AG08395 (cell line): Measurements from ENCODE around the gene BNC2.

Experiments used
- DNase-seq: peaks from one replicate; pipeline ENCODE4 v3.0.0; 2012; ENCODE audit warnings: mixed read lengths, low spot score

Gene BNC2

GRCh38 chr9:16627967-16628366 is 242.5 kb downstream of the BNC2 start:
- peak; percentile 92 for DNase-seq

DNA sequence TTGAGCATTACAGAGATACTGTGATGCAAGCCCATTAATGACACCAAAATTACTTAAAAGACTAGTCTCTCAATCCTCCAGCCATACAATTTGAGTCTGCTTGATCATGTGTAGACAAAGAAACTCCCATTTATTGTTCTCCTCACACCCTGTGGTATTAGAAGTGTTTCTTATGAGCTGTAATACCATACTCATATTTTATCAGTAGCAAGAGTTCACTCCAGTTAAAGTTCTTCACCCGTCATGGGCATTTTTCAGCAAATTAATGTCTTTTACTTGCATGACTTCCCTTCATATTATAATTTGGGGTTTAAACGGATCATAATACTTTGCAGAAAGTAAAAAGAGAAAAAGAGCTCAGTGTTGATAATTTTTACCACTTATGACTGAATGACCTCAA is 242.9 kb downstream of the BNC2 start:
- no peak for DNase-seq

- DNase-seq: peak; percentile 73
These were observed 243.8 kb downstream of the BNC2 start for GRCh38 chr9:16626577-16627130.

DNA sequence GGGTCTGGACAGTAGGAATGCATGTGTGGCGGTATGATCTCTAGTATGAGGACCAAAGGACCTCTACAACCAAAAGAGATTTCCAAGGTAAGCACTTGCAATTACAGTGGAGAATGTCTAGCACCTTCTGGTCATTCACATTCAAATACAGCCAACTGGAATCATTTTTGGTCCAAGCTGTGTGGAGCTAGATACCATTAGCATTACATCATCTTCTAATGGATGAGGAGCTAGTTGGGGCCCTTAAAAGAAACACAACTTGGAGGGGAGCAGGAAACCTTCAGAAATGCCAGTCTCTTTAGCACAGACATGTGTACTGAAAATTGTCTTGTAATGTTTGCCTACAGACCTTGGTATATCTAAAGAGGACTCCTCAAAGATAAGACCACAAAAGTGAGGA is 244.7 kb downstream of the BNC2 start:
- DNase-seq: no peak

DNA sequence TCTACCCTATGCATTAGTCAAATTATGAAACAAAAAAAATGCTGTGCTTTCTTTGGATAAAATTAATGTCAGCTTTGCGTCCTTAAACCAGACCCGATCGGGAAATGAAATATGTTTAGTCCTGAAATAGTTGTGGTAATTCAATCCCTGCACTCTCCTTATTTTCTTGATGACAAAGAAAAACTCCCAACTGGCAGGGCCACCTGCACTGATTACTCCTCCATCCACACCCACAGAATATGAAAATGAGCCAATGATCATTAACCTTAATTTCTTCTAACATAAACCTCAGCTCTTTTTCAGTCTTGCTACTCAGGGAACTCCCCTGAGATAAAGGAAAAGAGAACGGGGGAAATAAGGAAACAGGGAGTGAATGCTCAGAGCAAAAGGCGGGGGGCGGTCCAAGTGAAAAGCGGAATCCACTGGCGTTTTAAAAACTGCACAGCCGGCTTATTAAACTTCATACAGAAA is 245.3 kb downstream of the BNC2 start:
- no peak for DNase-seq

DNA sequence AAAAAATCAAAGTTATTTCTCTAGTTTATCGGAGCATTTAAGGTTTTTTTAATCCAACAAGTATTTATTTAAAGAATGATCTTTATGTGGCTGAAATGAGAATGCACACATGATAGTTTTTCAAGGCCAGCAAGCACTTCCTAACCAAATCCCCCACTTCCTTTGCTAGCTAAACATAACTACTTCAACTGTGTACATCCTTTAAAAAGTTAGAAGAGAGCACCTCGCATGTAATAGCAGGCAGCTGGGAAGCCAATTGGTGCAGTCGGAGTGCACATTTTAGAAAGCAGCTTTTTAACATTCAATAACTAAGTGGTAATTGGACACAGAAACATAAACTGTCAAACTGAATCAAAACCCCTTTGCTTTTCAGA is 245.7 kb downstream of the BNC2 start:
- no peak for DNase-seq

DNA sequence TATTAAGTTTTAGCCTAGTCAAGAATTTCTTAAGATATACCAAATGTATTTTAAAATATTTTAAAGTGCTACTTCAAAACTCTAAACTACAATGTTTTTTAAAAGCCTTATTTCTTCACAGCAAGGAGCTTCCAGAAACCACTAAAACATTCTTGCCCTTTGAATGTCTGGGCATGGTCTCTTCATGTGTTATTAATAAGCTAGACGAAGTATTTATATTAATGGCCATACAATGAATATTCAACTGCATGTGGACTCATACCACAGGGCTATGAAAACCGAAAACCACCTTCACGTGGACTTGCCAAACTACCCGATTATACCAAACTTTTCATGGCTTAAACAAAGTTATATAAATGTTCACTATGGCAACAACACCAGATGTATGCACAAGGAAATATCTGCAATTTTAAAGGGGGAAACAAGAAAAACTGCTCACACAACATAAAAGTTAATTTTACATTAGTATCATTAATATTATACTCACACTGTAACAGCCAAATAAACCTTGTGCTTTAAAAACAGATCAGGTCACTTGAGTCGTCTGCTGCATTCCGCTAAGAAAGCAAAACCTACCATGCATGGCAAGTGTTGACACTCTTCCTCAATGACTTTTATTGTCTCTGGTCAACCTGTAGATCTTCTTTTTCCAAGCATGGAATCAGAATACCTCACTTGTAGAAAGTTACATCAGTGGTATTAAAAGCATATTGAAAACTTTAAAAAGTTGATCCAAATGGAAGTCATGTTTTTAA is 246.3 kb downstream of the BNC2 start:
- no peak for DNase-seq

DNA sequence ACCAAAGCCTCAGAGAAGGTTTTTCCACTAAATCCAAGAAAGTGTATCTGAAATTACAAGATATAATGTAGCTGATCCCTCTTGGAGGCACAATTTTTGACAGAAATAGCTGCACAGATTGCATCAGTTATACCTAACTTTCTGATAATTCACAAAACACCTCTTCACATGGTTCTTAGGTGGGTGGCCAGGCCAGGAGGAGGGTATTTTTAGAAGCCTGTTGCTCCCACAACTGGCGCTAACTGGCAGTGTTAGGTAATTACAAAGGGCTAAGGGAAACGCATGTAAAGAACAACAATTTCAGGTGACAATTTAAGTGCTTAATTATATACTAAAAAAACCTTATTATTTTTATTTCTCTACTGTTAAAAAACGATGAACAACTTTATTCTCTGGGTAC is 247.9 kb downstream of the BNC2 start:
- DNase-seq: no peak

GRCh38 chr9:16619914-16620520 is 250.5 kb downstream of the BNC2 start:
- DNase-seq: no peak

DNA sequence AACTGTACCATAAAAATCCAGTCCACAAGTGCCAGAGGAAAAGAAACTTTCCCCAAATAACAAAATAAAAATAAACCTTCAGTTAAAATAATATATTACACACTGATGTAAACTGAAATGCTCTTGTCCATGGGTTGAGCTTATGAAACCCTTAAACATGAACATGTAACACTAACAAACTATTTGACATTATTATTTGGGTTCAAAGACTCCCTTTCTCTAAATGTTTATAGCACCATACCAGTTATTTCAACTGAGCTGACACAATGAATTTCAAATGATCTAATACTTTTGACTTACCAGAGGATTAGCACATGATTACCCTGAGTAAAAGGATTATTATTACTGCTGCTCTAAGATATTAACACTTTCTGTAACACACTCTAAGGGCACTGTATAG is 251.1 kb downstream of the BNC2 start:
- no peak for DNase-seq

DNA sequence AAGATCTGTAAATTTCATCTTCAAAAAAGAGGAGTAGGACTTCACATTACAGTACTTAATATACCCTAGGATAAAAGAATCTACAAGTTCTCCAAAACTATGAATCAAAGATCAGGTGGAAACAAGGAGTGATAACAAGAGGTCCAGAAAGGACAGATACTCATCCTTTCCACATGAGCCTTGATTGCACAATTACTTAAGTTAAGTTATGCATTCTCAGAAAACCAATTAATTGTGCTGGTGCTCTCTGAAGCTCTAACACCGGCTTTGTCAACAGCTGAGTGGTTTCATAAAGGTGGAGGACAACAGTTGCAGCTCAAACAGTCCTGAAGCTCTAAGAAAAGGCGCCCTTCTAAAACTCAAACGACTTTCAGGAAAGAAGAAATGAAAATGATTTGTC is 251.9 kb downstream of the BNC2 start:
- DNase-seq: no peak

DNA sequence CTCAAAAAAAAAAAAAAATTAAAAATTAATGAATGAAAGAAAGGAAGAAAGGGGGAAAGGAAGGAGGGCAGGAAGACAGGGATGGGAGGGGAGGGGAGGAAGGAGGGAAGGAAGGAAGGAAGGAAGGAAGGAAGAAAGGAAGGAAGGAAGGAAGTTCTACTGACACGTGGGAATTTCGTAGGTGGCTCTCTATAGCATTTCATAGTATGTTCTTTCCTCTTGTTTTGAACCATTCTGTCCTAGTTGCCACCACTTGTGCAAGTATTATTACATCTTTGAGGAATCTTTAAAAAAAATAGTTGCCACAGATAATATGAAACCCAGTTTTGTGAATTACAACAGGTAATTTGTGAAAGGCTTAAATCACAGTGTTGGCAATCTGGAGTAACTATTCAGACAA is 253.8 kb downstream of the BNC2 start:
- DNase-seq: no peak

DNA sequence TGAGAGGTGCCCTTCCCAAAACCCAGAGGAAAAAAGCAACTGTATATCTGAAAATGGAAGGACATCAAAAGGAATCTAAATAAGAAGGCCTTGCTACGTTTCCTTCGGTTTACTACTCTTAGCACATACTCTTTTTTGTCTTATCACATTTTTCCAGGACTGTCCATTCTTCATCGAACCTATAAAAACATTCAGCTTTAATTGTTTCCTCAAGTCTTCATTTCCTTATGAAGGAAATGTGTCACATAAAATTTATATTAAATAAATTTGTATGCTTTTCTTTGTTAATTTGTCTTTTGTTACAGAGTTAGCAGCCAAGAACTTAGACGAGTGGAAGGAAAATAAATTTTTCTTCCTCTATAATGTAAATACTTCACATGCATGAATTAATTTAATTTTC is 255.0 kb downstream of the BNC2 start:
- no peak for DNase-seq

DNA sequence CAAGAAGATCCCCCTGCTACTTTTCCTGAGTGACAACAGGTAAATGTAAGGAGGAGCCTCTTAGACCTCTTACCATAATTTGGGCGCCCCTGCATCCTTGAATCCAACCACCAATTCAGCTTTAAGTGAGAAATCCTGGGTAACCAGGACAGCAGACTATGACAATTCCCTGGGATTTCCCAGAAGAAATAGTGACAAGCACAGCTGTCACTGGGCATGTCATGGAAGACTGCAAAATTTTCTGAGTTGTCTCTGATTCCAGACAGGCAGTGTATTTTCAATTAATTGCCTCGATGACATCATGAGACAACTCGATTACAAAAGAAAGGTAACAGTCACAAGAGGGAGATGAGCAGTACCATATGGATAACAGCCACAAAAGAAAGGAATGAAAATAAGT is 256.9 kb downstream of the BNC2 start:
- DNase-seq: no peak

GRCh38 chr9:16613051-16613450 is 257.4 kb downstream of the BNC2 start:
- DNase-seq: no peak

GRCh38 chr9:16612627-16613026 is 257.8 kb downstream of the BNC2 start:
- DNase-seq: no peak

DNA sequence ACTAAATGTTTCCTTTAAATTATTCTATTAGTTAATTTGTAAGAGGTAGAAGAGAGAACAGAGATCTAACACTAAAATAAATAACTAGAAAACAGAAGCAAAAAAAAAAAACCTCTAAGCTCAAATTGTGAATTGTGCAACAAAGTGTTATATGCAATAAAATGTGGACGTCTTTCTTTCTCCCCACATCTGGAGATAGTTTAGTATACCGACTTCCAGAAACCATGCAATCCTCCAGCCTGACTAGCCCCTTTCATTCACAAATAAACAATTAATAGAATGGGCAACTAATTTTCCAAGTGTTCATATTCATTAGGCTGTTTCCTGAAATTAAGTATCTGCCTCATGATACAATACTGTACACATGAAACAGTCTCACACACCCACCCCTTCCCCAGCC is 258.5 kb downstream of the BNC2 start:
- peak; percentile 59 for DNase-seq

- DNase-seq: peak; percentile 11
These were observed 259.5 kb downstream of the BNC2 start for GRCh38 chr9:16611001-16611400.

DNA sequence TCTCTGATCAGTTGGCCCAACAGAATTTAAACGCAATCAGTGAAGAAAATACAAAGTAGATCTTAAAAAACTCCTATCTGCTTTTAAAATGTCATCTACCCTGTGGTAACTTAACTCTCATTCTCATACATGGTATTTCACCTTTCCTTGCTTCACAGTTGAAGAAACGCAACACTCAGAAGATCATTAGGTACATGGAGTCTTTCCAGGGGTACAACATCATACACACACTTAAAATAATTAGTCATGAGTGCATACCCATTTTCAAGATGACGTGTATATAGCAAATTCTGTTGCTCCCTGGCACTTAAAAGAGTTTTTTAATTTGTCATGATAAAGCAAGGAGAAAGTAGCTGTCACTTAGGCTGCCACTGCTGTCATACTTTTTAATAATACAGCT is 259.9 kb downstream of the BNC2 start:
- no peak for DNase-seq

DNA sequence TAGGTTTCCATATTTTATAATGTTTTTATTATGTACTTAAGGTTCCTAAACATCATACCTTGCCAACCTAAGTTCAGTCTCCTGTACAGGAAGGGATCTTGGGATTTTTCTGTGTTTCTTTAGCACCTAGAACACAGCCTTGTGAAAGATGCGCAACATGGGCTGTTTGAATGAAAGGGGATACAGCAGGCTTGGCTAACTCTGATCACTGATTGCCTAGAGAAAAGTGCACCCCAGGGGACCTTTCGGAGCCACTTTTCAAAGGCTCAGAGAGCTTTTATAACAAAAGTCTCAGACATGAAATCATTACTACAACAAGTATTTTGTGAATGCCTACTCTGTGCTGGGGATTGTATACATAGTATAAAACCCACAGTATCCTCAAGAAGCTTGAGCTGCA is 261.6 kb downstream of the BNC2 start:
- no peak for DNase-seq

- DNase-seq: no peak
These were observed 268.0 kb downstream of the BNC2 start for GRCh38 chr9:16602494-16602893.

DNA sequence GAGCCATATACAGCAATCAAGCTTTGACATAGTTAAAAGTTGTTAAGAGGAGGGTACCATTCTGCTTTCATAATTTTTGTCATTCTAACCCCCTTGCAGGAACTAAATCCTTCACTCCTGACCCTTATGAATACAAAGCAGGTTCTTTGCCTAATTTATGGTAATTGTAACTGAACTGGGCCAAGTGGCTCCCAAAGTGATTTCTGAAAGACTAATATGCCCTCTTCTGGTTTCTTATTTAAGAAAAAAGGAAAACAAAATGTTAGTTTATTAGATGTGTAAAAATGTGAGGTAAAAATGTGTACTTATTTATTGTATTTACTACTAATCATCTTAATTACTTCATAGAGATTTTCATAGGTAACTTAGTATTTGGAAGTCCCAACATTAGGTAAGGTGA is 268.5 kb downstream of the BNC2 start:
- no peak for DNase-seq

GRCh38 chr9:16598316-16598715 is 272.2 kb downstream of the BNC2 start:
- DNase-seq: no peak

GRCh38 chr9:16597136-16597535 is 273.3 kb downstream of the BNC2 start:
- DNase-seq: no peak
